Body of pancreas (tissue), 4 donors: Measurements from ENCODE around the gene NOL4L.

Experiments used
- POLR2A ChIP-seq, 3 donors: fragments of 450-650 bp; IDR thresholded peaks; one replicate each; pipeline ENCODE4 v1.6.1; 2016; ENCODE audit warnings: antibody characterized with exemption in 3 of 3, mild to moderate bottlenecking in 2 of 3
- TF ChIP-seq, protein P1 (sequence below), 7 experiments: fragments of 450-650 bp in 4 of 7; fragments of 200-600 bp in 3 of 7; sonication (generic) in 3 of 7; IDR thresholded peaks; one replicate each; pipeline ENCODE4 v1.5.1; 2016 to 2019; ENCODE audit warnings: antibody characterized with exemption in 7 of 7

DNA sequence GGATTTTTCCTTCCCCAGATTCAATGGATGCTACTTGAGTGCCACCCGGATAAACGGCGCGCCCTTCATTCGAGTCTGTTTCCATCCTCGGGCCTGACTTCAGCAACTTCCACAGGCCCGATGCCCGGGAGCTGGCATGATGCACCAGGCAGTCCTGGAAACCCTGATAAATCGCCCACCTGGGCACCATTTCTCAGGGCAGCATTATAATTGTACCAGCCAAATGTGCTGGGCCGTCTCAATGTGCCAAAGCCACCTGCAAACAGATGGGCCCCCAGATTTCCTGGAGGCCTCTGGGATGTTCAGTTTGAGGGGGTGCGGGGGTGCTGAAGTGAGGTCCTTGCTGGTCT, 65.8 kb downstream of the NOL4L start:
- TF ChIP-seq POLR2A (IDR thresholded peaks at IDR 0.05), result no peak
- TF ChIP-seq, protein P1, sequence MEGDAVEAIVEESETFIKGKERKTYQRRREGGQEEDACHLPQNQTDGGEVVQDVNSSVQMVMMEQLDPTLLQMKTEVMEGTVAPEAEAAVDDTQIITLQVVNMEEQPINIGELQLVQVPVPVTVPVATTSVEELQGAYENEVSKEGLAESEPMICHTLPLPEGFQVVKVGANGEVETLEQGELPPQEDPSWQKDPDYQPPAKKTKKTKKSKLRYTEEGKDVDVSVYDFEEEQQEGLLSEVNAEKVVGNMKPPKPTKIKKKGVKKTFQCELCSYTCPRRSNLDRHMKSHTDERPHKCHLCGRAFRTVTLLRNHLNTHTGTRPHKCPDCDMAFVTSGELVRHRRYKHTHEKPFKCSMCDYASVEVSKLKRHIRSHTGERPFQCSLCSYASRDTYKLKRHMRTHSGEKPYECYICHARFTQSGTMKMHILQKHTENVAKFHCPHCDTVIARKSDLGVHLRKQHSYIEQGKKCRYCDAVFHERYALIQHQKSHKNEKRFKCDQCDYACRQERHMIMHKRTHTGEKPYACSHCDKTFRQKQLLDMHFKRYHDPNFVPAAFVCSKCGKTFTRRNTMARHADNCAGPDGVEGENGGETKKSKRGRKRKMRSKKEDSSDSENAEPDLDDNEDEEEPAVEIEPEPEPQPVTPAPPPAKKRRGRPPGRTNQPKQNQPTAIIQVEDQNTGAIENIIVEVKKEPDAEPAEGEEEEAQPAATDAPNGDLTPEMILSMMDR (IDR thresholded peaks at IDR 0.05), result no peak
